K562 (cell line): ENCODE results near the gene GRK3.

Experiments used
- HIVEP1 ChIP-seq: fragments of 250-450 bp; sonication (Bioruptor Pico); IDR thresholded peaks from 2 replicates; pipeline ENCODE4 v1.4.0; 2020; ENCODE audit warnings: mild to moderate bottlenecking
- KAT8 ChIP-seq: fragments of 450-650 bp; IDR thresholded peaks from 2 replicates; pipeline ENCODE4 v1.6.1; 2016; ENCODE audit warnings: low read depth, mild to moderate bottlenecking
- MTA1 ChIP-seq: fragments of 450-650 bp; IDR thresholded peaks from 2 replicates; pipeline ENCODE4 v1.6.1; 2017; ENCODE audit warnings: borderline replicate concordance
- NFRKB ChIP-seq: fragments of 450-650 bp; IDR thresholded peaks from 2 replicates; pipeline ENCODE4 v1.6.1; 2016; ENCODE audit warnings: low read depth
- POLR2A ChIP-seq: fragments of 450-650 bp; conservative IDR thresholded peaks from 2 replicates; pipeline ENCODE4 v1.6.1; 2016
- RB1 ChIP-seq: fragments of 450-650 bp; IDR thresholded peaks from 2 replicates; pipeline ENCODE4 v1.6.1; 2017; ENCODE audit warnings: low read depth, mild to moderate bottlenecking
- SIN3A ChIP-seq, 2 experiments: fragments of 150-350 bp in 1 of 2; IDR thresholded peaks; 2 replicates each; pipeline ENCODE4 v1.6.1; 2011 to 2016; ENCODE audit warnings: borderline replicate concordance in 2 of 2, low read depth in 2 of 2, low read length in 2 of 2, mild to moderate bottlenecking in 2 of 2, moderate library complexity in 2 of 2; ENCODE audit not compliant: control insufficient read depth in 1 of 2
- SPI1 ChIP-seq: IDR thresholded peaks from 2 replicates; pipeline ENCODE4 v1.6.1; 2011; ENCODE audit warnings: low read depth, low read length, control low read depth, borderline replicate concordance
- U2AF2 ChIP-seq: fragments of 200-400 bp; formaldehyde crosslinking; optimal IDR thresholded peaks from 2 replicates; pipeline ENCODE3; 2017; ENCODE audit warnings: low read depth, mild to moderate bottlenecking, low read length
- ZNF609 ChIP-seq: sonication (generic); formaldehyde crosslinking; IDR thresholded peaks from 2 replicates; pipeline ENCODE4 v1.8.1; 2023; ENCODE audit warnings: missing genetic modification reagents, mild to moderate bottlenecking, borderline replicate concordance
- ZNF644 ChIP-seq: fragments of 200-800 bp; sonication (Bioruptor generic); IDR thresholded peaks from 2 replicates; pipeline ENCODE4 v1.6.1; 2016; ENCODE audit warnings: low read depth, missing genetic modification characterization, missing compliant biosample characterization
- TF ChIP-seq, protein P1 (sequence below): sonication (generic); formaldehyde crosslinking; IDR thresholded peaks from 2 replicates; pipeline ENCODE4 v1.8.1; 2023; ENCODE audit warnings: mild to moderate bottlenecking, missing genetic modification reagents

DNA sequence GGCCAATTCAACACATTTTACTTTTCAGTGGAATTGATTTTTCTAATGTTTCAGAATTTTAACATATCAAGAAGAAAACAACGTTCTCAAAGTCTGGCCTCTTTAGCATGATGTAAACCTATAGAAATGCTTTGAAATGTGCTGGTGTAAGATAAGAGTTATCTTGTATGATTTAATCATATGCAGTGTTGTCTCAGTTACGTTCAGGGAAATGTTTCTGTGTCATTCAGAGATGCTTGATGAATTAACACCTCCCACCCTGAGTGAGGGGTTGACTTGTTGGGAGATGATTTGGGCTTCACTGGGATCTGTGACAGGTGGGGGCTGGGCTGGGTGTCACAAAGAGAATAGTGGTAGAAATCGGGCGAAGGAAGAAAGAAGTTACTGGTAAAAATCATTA lies 161.8 kb downstream of the GRK3 start:
- no peak for TF ChIP-seq POLR2A
- TF ChIP-seq KAT8: no peak
- no peak for TF ChIP-seq SIN3A (IDR thresholded peaks at IDR 0.05; ENCODE audit: borderline replicate concordance in 2 of 2, control insufficient read depth in 1 of 2, low read depth in 2 of 2, low read length in 2 of 2)
- TF ChIP-seq ZNF609 (CRISPR knock-in tag): no peak
- no peak for TF ChIP-seq U2AF2
- TF ChIP-seq RB1: no peak
- TF ChIP-seq MTA1: peak; percentile 64; the same call in 1 of the 2 replicates
- no peak for TF ChIP-seq SPI1
- no peak for TF ChIP-seq NFRKB
- TF ChIP-seq, protein P1, sequence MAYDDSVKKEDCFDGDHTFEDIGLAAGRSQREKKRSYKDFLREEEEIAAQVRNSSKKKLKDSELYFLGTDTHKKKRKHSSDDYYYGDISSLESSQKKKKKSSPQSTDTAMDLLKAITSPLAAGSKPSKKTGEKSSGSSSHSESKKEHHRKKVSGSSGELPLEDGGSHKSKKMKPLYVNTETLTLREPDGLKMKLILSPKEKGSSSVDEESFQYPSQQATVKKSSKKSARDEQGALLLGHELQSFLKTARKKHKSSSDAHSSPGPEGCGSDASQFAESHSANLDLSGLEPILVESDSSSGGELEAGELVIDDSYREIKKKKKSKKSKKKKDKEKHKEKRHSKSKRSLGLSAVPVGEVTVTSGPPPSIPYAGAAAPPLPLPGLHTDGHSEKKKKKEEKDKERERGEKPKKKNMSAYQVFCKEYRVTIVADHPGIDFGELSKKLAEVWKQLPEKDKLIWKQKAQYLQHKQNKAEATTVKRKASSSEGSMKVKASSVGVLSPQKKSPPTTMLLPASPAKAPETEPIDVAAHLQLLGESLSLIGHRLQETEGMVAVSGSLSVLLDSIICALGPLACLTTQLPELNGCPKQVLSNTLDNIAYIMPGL (CRISPR knock-in tag): no peak
- TF ChIP-seq HIVEP1 (CRISPR knock-in tag): no peak
- peak; percentile 20; the same call in 1 of the 2 replicates for TF ChIP-seq ZNF644 (tag)
